ENCODE results near the gene CCDC57. TPM values are rescaled to one million over a fixed set of nuclear protein-coding genes. Genes with fewer than 3 reads are reported as not detected.

The CCDC57 gene
- total RNA-seq, 1 donor from 2014 or later, result 22.6 TPM

- no peak for DNase-seq
These were observed 152.7 kb downstream of the CCDC57 start for GRCh38 chr17:82060001-82060380.

- DNase-seq, result no peak
These were observed 153.2 kb downstream of the CCDC57 start for GRCh38 chr17:82059272-82060000.

GRCh38 chr17:82058855-82059249, 153.8 kb downstream of the CCDC57 start:
- no peak for DNase-seq

GRCh38 chr17:82058230-82058854, 154.3 kb downstream of the CCDC57 start:
- DNase-seq, result no peak

- DNase-seq, result no peak
These were observed 155.7 kb downstream of the CCDC57 start for GRCh38 chr17:82056729-82057621.

GRCh38 chr17:82055965-82056728, 156.5 kb downstream of the CCDC57 start:
- no peak for DNase-seq

- no peak for DNase-seq
These were observed 157.3 kb downstream of the CCDC57 start for GRCh38 chr17:82055023-82055964.

- no peak for DNase-seq
These were observed 158.2 kb downstream of the CCDC57 start for GRCh38 chr17:82054351-82055022.

- no peak for DNase-seq
These were observed 158.9 kb downstream of the CCDC57 start for GRCh38 chr17:82053556-82054263.

GRCh38 chr17:82053130-82053529, 159.5 kb downstream of the CCDC57 start:
- DNase-seq, result no peak

- no peak for DNase-seq
These were observed 160.0 kb downstream of the CCDC57 start for GRCh38 chr17:82052638-82053059.

- DNase-seq, result no peak
These were observed 160.6 kb downstream of the CCDC57 start, which contains the start of the genes GPS1 and RFNG for GRCh38 chr17:82051776-82052637. Gene GPS1, plus strand, starts transcription at chr17:82051898. Its CDS starts 34 bp downstream, at chr17:82051932. Gene RFNG, minus strand, starts transcription at chr17:82051811. Its CDS starts 45 bp downstream, at chr17:82051766.

Other genes with a start within 250 kb of the CCDC57 start
- 19.2 TPM for gene ASPSCR1, start 235.2 kb downstream of the CCDC57 start, total RNA-seq
- 19.7 TPM for gene CENPX, start 190.0 kb downstream of the CCDC57 start, total RNA-seq
- 8.6 TPM for gene LRRC45, start 189.5 kb downstream of the CCDC57 start, total RNA-seq
- gene RAC3, start 181.2 kb downstream of the CCDC57 start, total RNA-seq, result 15.6 TPM
- 33.4 TPM for gene DCXR, start 175.1 kb downstream of the CCDC57 start, total RNA-seq
- gene RFNG, start 161.0 kb downstream of the CCDC57 start, total RNA-seq, result 19.3 TPM
- gene GPS1, start 160.9 kb downstream of the CCDC57 start, total RNA-seq, result 35.5 TPM
- gene DUS1L, start 147.0 kb downstream of the CCDC57 start, total RNA-seq, result 35.7 TPM
- 262 TPM for gene FASN, start 114.6 kb downstream of the CCDC57 start, total RNA-seq
- gene SLC16A3, start 16.2 kb upstream of the CCDC57 start, total RNA-seq, result 16.3 TPM
- 40.5 TPM for gene CSNK1D, start 60.9 kb upstream of the CCDC57 start, total RNA-seq
- gene CD7, start 104.8 kb upstream of the CCDC57 start, total RNA-seq, result 0.30 TPM
- gene SECTM1, start 120.9 kb upstream of the CCDC57 start, total RNA-seq, result 11.7 TPM
- gene TEX19, start 146.4 kb upstream of the CCDC57 start, total RNA-seq, result not detected
- gene UTS2R, start 158.9 kb upstream of the CCDC57 start, total RNA-seq, result 0.20 TPM
- gene HEXD, start 205.5 kb upstream of the CCDC57 start, total RNA-seq, result 14.8 TPM
- 13.5 TPM for gene OGFOD3, start 205.7 kb upstream of the CCDC57 start, total RNA-seq
- 24.8 TPM for gene CYBC1, start 237.9 kb upstream of the CCDC57 start, total RNA-seq
- gene NARF, start 245.9 kb upstream of the CCDC57 start, total RNA-seq, result 36.0 TPM

All from skin of body (tissue), 2 donors.